Chondrocyte (in vitro differentiated cells): Measurements from ENCODE around the gene STXBP3. TPM values are rescaled to one million over a fixed set of nuclear protein-coding genes. Genes with fewer than 3 reads are reported as not detected.

Experiments used
- DNase-seq: peaks from one replicate; pipeline ENCODE4 v3.0.0; 2021; ENCODE audit warnings: mixed read lengths, low spot score
- H3K27ac Mint-ChIP-seq: one replicate; pipeline ENCODE4 v1.8.0; 2021; ENCODE audit warnings: mild to moderate bottlenecking, moderate library complexity, mixed read lengths; ENCODE audit not compliant: unreplicated experiment
- H3K27me3 Mint-ChIP-seq: 2 replicates; pipeline ENCODE4 v1.8.0; 2021; ENCODE audit warnings: low read depth, mixed read lengths
- H3K36me3 Mint-ChIP-seq: 2 replicates; pipeline ENCODE4 v1.8.0; 2021; ENCODE audit warnings: low read depth, mixed read lengths
- H3K4me1 Mint-ChIP-seq: 2 replicates; pipeline ENCODE4 v1.8.0; 2021; ENCODE audit warnings: low read depth, mild to moderate bottlenecking, mixed read lengths
- H3K4me3 Mint-ChIP-seq: one replicate; pipeline ENCODE4 v1.8.0; 2021; ENCODE audit warnings: mild to moderate bottlenecking, moderate library complexity, mixed read lengths; ENCODE audit not compliant: unreplicated experiment
- H3K9me3 Mint-ChIP-seq: 2 replicates; pipeline ENCODE4 v1.8.0; 2021; ENCODE audit warnings: low read depth, mixed read lengths
- CTCF ChIP-seq: fragments of 200-600 bp; sonication (generic); IDR thresholded peaks from 2 replicates; pipeline ENCODE4 v1.5.0; 2021; ENCODE audit warnings: antibody characterized with exemption, mild to moderate bottlenecking, moderate library complexity
- total RNA-seq: library from RNA; stranded (reverse); gene quantifications from 3 replicates; pipeline ENCODE4 v1.2.1, GENCODE V29; 2021

The STXBP3 gene
- total RNA-seq, 1 donor from 2014 or later = 41.6 TPM

- Mint-ChIP-seq H3K27me3 (peaks cover 2% of the 10 kb centered on the region), H3K36me3 (no peaks in the 10 kb centered on the region), H3K9me3 (no peaks in the 10 kb centered on the region), H3K4me3 (no peak overlapping the region), H3K4me1 (peaks cover 18% of the 10 kb centered on the region), H3K27ac (no peak overlapping the region)
- TF ChIP-seq CTCF = no peak
- no peak for DNase-seq
These were observed 104.5 kb downstream of the STXBP3 start for GRCh38 chr1:108850929-108851328.

GRCh38 chr1:108851567-108851966 is 105.1 kb downstream of the STXBP3 start:
- H3K27me3 Mint-ChIP-seq = peaks cover 1% of the 10 kb centered on the region
- DNase-seq = no peak
- peaks cover 18% of the 10 kb centered on the region for H3K4me1 Mint-ChIP-seq
- no peak for TF ChIP-seq CTCF
- H3K27ac Mint-ChIP-seq = no peak overlapping the region
- H3K36me3 Mint-ChIP-seq = no peaks in the 10 kb centered on the region
- H3K4me3 Mint-ChIP-seq = no peak overlapping the region
- no peaks in the 10 kb centered on the region for H3K9me3 Mint-ChIP-seq

GRCh38 chr1:108852221-108852975 is 105.9 kb downstream of the STXBP3 start:
- no peaks in the 10 kb centered on the region for H3K27me3 Mint-ChIP-seq
- no peak overlapping the region for H3K4me3 Mint-ChIP-seq
- no peak for TF ChIP-seq CTCF
- no peak overlapping the region for H3K27ac Mint-ChIP-seq
- peaks cover 18% of the 10 kb centered on the region for H3K4me1 Mint-ChIP-seq
- DNase-seq = no peak
- H3K36me3 Mint-ChIP-seq = no peaks in the 10 kb centered on the region
- H3K9me3 Mint-ChIP-seq = no peaks in the 10 kb centered on the region

GRCh38 chr1:108854221-108855019 is 107.9 kb downstream of the STXBP3 start:
- no peak overlapping the region for H3K4me3 Mint-ChIP-seq
- DNase-seq = no peak
- H3K27me3 Mint-ChIP-seq = no peaks in the 10 kb centered on the region

More at GRCh38 chr1:108854221-108855019, 107.9 kb downstream of the STXBP3 start:
- TF ChIP-seq CTCF = no peak
- no peaks in the 10 kb centered on the region for H3K36me3 Mint-ChIP-seq
- H3K27ac Mint-ChIP-seq = no peak overlapping the region
- no peaks in the 10 kb centered on the region for H3K9me3 Mint-ChIP-seq
- peaks cover 21% of the 10 kb centered on the region for H3K4me1 Mint-ChIP-seq
